G401 (cell line): Measurements from ENCODE around the gene EDDM3A. TPM values are rescaled to one million over a fixed set of nuclear protein-coding genes. Genes with fewer than 3 reads are reported as not detected.

ENCODE experiments used
- DNase-seq: peaks from one replicate; pipeline ENCODE4 v3.0.0-alpha.2; 2015; ENCODE audit warnings: low spot score
- in situ Hi-C: cut with HindIII; loops from 2 replicates; pipeline ENCODE4 v1.10.0; 2016; ENCODE audit warnings: low sequenced_read_pairs, mixed read lengths
- total RNA-seq: library from RNA; depleted of rRNA; stranded (reverse); fragments of >200 nt; shearing (Covaris generic); gene quantifications from 2 replicates; pipeline ENCODE4 v1.2.3, GENCODE V29; 2014; rRNA removed

The EDDM3A gene
- total RNA-seq, 1 experiment from 2014 or later = not detected

DNA sequence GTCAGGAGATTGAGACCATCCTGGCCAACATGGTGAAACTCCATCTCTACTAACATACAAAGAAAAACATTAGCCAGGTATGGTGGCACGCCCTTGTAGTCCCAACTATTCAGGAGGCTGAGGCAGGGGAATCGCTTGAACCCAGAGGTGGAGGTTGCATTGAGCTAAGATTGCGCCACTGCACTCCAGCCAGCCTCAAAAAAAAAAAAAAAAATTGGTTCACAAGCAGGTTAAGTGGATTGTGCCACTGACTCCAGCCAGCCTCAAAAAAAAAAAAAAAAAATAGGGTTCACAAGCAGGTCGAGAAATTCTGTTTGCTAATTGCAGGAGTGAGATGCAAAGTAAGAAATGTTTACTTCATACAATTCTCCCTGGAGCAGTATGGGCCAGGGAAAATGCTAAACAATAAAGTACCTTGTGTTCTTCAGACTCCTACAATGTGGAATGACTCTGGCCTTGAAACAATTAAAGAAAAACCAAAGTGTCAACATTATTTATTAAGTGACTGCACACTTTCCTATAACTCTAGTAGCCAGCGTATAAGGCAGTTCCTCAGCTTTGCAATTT lies 28.7 kb downstream of the EDDM3A start:
- no peak for DNase-seq
- in situ Hi-C loops = no loop called here

DNA sequence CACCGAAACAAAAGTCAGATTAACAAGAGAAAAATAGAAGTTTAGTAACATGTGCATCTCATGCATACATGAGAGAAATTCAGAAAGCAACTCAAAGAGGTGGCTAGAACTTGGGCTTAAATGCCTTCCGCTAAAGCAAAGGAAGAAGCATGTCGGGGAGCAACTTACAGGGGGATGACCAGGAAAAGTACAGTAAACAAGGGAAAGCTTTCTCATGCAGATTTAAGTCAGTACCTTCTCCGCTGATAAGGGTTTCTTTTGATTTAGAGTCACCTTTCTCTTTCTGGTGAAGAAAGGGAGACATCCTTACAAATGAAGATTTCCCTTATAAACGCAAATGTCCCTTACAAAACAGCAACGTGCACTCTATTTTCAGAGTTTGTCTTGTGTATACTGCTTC lies 29.4 kb downstream of the EDDM3A start:
- in situ Hi-C loops = no loop called here

DNA sequence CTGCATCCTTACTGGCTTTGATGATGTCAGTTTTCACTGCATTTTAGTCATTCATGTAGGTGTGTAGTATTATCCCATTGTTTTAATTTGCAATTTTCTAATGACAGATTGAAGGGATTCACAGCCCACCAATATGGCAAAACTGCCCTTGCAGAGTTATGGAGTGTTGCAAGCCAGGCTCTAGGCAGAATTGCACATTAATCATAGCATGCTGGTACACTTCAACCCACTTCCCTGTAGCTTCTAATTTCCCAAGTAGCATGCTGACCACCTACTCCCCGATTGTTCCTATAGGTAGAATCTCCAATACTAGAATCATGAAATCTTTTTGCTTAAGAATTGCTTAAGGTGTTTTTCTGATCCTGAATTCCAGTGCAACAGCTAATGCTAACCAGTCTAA lies 30.2 kb downstream of the EDDM3A start:
- in situ Hi-C loops = no loop called here
- no peak for DNase-seq

More for the DNA sequence above, 29.4 kb downstream of the EDDM3A start:
- no peak for DNase-seq

DNA sequence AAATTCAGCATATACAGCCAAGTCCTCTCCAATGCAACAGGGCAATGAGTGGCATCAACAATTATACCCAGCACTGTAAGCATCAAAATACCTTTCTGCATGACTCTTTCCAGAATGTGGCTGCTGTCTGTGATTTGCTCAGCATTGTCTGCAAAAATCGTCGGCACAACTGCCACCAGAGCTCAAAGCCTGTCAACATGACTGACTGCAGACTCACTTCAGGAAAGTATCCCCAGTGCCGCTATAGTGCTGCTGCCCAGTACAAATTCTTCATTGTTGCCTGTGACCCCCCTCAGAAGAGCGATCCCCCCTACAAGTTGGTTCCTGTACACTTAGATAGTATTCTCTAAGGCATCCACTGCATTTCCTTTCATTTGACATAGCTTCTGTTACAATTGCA lies 36.1 kb downstream of the EDDM3A start:
- in situ Hi-C loops = no loop called here
- no peak for DNase-seq

DNA sequence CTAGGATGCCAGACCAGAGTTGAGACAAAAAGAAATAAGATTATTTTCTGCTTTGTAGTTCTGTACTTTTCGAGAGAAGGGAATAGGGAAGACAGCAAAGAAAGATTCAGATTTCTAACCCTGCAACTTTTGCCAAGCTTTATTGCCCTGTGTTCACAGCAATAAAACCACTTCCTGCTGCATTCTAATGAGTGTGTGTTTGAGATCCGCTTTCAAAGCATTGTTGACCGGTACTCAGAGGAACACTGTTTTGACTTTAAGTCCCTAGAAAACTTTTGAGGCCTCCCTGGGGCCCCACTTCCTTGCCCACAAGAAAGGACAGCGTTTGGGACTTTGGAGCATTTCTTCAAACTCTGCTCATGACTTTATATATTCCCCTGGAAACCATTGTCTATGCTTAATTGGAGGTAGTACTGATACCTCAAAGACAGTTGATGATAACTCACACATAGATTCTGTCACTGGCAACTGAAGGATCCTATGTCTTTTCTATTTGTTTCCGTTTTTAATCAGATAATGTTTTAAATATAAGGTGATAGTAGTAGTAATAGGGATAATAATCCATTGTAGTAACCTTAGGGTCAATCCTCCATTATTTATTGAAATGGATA lies 36.7 kb downstream of the EDDM3A start:
- no peak for DNase-seq
- in situ Hi-C loops = no loop called here

DNA sequence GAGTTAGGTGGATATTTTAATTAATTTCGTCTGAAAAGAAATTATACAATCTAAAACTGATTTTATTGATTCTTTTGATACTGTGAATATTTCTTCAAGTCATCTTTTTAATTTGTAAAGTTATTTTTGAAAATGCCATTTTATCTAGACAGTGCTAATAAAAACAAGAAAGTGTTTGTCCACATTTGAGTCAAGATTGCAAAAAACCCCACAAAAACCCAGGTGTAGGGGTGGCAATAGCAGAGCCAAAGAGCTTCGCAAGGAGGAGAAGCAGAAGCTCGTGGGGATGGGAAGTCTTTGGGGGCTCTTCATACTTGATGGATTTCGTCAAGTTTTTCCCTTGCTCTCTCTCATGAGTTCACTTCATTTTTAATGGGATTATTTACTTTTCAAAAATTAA lies 41.3 kb downstream of the EDDM3A start:
- in situ Hi-C loops = no loop called here
- DNase-seq = no peak

DNA sequence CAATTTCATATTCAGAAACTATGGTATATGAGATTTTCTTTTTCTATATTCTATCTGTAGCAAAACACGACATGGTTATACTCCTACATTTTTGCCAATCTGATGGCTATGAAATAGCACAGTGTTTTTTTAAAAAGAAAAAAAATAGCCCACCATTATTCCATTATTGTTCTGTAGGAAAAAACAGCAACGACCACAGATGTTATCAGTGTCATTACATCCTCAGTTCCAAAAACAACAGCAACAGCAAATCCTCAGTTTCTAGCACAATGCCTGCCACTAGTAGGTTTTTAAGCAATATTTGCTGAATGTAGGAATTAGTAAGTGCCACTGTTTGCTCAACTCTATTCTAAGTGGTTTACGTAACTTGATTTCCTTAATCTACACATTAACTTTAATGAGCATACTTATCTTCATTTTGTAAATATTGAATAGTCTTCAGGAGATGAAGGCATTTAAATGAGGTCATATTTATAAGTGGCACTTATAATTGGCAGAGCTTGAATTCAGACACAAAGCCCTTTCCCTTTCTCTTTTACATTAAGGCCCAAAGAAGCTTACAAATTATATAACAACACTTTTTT lies 43.6 kb downstream of the EDDM3A start:
- no peak for DNase-seq
- in situ Hi-C loops = no loop called here

DNA sequence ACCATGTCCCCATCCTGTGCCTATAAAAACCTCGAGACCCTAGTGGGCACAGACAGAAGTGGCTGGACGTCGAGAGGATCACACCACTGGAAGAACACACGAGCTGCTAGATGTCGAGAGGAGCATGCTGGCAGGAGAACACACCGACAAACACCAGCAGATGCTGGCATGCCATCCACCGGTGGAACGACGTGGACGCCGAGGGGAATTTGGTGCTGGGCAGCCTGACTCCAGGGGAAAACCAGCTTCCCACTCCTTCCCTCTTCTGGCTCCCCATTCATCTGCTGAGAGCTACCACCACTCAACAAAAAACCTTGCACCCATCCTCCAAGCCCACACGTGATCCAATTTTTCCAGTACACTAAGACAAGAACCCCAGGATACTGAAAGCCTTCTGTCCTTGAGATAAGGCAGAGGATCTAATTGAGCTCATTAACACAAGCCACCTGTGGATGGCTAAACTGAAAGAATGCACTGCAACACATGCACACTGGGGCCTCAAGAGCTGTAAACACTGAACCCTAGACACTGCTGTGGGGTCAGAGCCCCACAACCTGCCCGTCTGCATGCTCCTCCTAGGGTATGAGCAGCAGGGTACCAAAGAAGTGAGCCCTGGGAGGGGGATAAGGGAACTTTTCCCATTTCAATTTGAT lies 44.9 kb downstream of the EDDM3A start:
- in situ Hi-C loops = no loop called here
- DNase-seq = no peak

DNA sequence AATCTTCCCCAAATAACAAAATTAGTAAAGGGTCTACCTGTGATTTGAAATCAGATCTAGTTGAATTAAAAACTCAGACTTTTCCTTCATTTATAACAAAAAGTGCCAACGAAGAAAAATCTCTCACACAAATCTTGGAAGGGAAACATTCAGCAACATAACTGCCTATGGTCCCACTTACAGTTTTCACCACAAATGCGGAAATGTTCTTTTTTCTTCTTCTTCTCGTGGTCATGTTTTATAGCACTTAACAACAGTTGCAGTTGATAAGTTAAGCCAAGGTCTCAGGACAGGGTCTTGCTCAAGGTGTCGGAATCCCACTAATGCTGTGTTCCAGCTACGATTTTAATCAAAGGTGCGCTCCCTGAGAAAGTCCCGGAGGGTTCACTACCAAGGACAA lies 45.5 kb downstream of the EDDM3A start:
- in situ Hi-C loops = no loop called here

DNA sequence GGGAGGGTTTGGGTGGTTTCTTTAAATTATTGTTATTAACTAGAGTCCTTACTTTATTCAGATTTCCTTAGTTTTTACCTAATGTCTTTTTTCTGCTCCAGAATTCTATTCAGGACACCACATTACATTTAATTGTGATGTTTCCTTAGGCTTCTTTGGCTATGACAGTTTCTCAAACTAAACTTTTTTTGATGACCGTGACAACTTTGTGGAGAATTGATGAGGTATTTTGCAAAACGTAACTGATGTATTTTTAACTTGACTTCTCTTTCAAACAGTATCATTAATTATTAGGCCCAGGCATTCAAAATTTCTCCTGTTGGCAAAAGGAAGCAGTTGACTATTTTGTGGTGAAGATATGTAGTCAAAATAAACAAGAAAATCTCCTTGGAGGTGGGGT lies 45.9 kb downstream of the EDDM3A start:
- in situ Hi-C loops = no loop called here
- no peak for DNase-seq

More for the DNA sequence above, 45.5 kb downstream of the EDDM3A start:
- no peak for DNase-seq

DNA sequence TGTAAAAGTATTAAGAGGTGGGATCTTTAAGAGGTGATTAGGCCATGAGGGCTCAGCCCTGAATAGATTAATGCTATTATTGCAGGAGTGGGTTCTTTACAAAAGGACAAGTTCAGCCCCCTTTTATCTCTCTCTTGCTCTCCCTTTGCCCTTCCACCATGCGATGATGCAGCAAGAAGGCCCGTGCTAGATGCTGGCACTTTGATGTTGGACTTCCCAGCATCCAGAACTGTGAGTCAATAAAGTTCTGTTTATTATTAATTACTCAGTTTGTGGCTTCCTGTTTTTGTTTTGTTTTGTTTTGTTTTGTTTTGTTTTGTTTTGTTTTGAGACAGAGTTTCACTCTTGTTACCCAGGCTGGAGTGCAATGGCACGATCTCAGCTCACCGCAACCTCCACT lies 46.9 kb downstream of the EDDM3A start:
- DNase-seq = no peak
- in situ Hi-C loops = no loop called here

DNA sequence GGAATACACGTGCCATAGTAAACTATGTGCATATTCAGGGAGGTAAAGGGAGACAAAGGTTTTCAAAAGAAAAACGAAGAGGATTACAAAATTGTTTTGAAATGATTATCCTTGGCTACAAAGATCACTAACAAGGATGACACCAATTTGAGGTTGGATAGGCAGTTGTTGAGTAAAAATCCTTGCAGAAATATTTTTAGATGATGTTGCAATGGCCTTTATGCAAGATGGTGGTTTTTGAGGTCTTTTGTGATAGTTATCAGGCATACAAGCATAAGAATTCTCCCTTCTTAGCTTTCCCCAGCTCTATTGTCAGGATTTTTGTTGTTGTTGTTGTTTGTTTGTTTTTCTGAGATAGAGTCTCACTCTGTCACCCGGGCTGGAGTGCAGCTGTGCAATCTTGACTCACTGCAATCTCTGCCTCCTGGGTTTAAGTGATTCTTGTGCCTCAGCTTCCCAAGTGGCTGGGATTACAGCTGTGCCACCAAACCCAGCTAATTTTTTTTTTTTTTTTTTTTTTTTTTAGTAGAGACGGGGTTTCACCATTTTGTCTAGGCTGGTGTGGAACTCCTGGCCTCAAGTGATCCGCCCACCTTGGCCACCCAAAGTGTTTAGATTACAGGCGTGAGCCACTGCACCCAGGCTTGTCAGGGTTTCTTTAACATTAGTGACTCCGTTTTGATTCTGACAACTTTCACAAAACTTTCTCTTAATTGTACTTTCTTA lies 49.1 kb downstream of the EDDM3A start:
- DNase-seq = no peak

DNA sequence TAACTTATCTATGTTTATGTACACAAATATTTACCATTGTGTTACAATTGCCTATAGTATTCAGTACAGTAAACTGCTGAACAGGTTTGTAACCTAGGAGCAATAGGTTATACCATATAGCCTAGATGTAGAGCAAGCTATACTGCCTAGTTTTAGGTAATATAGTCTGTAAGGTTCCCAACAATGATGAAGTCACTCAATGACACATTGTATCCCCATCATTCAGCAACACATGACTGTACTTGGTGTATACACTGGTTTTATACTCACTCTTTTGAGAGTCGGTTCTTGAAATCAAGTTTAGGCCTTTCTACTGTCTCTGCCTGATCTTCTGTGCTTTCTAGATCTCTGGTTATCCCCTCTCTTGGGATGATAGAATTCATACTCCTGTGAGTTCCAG lies 51.5 kb downstream of the EDDM3A start:
- DNase-seq = no peak
- in situ Hi-C loops = no loop called here

More for the DNA sequence above, 49.1 kb downstream of the EDDM3A start:
- in situ Hi-C loops = no loop called here

Other genes starting within 250 kb of the EDDM3A start
- gene RNASE10, start 240.3 kb upstream of the EDDM3A start, total RNA-seq = not detected in 2 replicates
- gene RNASE9, start 184.8 kb upstream of the EDDM3A start, total RNA-seq = not detected in 2 replicates
- gene RNASE11, start 157.9 kb upstream of the EDDM3A start, total RNA-seq = not detected in 2 replicates
- gene RNASE12, start 154.5 kb upstream of the EDDM3A start, total RNA-seq = not detected in 2 replicates
- not detected in 2 replicates for gene OR6S1, start 104.2 kb upstream of the EDDM3A start, total RNA-seq
- 2.2 and 3.2 TPM in 2 replicates for gene RNASE4, start 61.3 kb upstream of the EDDM3A start, total RNA-seq
- gene ANG, start 57.1 kb upstream of the EDDM3A start, total RNA-seq = 3.4 and 7.1 TPM in 2 replicates
- not detected in 2 replicates for gene EDDM3B, start 22.5 kb downstream of the EDDM3A start, total RNA-seq
- gene RNASE6, start 35.4 kb downstream of the EDDM3A start, total RNA-seq = not detected in 2 replicates
- gene RNASE1, start 57.0 kb downstream of the EDDM3A start, total RNA-seq = 0.85 TPM in 1 of 2 replicates, not detected in the other
- gene RNASE3, start 145.5 kb downstream of the EDDM3A start, total RNA-seq = not detected in 2 replicates
- gene RNASE2, start 209.6 kb downstream of the EDDM3A start, total RNA-seq = not detected in 2 replicates
- 88.2 and 157 TPM in 2 replicates for gene METTL17, start 244.1 kb downstream of the EDDM3A start, total RNA-seq